BJ (cell line): ENCODE data around the gene ANAPC16. TPM values are rescaled to one million over a fixed set of nuclear protein-coding genes. Genes with fewer than 3 reads are reported as not detected.
"Not testable (repeated sequence)": the region's sequence is repeated elsewhere in the genome, so short reads cannot be mapped to it uniquely, and the experiment has no call there.

Source experiments
- CTCF ChIA-PET: fragments of 350-600 bp; formaldehyde crosslinking; extraction: SDS; loops from one replicate; lab custom pipeline; 2021; ENCODE audit warnings: antibody characterized with exemption, inconsistent platforms; lab: Yijun Ruan, JAX
- POLR2A ChIA-PET: fragments of 300-600 bp; sonication (Branson Sonifier 250); formaldehyde crosslinking; extraction: SDS; loops from one replicate; lab custom pipeline; 2021; ENCODE audit warnings: antibody characterized with exemption; lab: Charles Lee
- DNase-seq: peaks from one replicate; pipeline ENCODE4 v3.0.0-alpha.2; 2011; ENCODE audit warnings: low read depth
- H3K27me3 ChIP-seq: 2 replicates; pipeline ENCODE4 v1.6.0; 2011; ENCODE audit warnings: low read length; ENCODE audit not compliant: control insufficient read depth, insufficient read depth
- H3K36me3 ChIP-seq: 2 replicates; pipeline ENCODE4 v1.5.1; 2011; ENCODE audit warnings: low read length; ENCODE audit not compliant: control insufficient read depth, insufficient read depth
- H3K4me3 ChIP-seq: 2 replicates; pipeline ENCODE4 v1.5.1; 2011; ENCODE audit warnings: low read depth, mild to moderate bottlenecking, control low read depth, low read length
- CTCF ChIP-seq: IDR thresholded peaks from 2 replicates; pipeline ENCODE4 v1.5.1; 2011; ENCODE audit warnings: low read depth, mild to moderate bottlenecking, control low read depth, inconsistent platforms, low read length, moderate library complexity; ENCODE audit not compliant: insufficient read depth
- polyA plus RNA-seq: library from polyadenylated mRNA; depleted of rRNA; stranded (reverse); fragments of >200 nt; gene quantifications from 2 replicates; pipeline ENCODE4 v1.2.3, GENCODE V29; 2011; rRNA removed
- small RNA-seq: library from RNA; depleted of rRNA; stranded (forward); fragments of <200 nt; gene quantifications from one replicate; pipeline ENCODE3, GENCODE V24; 2012; ENCODE audit warnings: low replicate concordance, low read depth; ENCODE audit not compliant: insufficient read length

Gene ANAPC16
- polyA plus RNA-seq, 1 experiment: 49.8 TPM

DNA sequence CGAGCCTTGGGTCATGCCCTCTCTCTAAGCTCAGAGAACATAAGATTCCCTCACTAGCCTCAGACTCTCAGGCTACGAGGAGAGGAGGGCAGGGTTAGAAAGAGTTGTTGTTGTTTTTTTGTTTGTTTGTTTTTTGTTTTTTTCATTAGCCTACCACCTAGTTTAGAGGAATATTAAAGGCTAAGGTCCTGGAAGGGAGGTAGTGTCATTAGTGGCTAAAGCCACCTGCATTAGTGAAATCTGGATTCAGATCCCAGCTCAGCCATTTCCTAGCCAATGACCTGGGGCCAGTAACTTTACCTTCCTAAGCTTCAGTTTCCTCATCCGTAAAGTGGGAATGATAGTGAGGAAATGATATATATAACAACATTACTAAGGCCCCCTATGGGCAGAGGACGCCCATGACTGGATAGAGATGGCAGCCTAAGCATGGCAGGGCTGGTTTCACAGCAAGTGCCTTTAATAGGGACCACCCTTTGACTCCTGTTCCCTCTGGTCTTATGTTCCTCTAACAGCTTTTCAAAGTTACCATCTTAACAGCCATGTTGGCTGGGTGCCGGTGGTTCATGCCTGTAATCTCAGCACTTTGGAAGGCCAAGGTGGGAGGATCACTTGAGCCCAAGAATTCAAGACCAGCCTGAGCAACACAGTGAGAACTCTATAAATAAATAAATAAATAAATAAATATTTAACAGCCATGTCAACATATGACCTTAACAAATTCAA, 63.0 kb downstream of the ANAPC16 start:
- ChIA-PET CTCF (interaction anchor here (0.8 to 1.8 kb wide), 2 partner anchors 12 to 58 kb away, joined by 3 to 6 read pairs; no protein-coding TSS in a partner anchor), POLR2A (no interaction called here)
- Histone ChIP-seq H3K4me3 (no peak overlapping the region), H3K27me3 (no peaks in the 10 kb centered on the region), H3K36me3 (peaks cover 16% of the 10 kb centered on the region)
- TF ChIP-seq CTCF: no peak
- no peak for DNase-seq

DNA sequence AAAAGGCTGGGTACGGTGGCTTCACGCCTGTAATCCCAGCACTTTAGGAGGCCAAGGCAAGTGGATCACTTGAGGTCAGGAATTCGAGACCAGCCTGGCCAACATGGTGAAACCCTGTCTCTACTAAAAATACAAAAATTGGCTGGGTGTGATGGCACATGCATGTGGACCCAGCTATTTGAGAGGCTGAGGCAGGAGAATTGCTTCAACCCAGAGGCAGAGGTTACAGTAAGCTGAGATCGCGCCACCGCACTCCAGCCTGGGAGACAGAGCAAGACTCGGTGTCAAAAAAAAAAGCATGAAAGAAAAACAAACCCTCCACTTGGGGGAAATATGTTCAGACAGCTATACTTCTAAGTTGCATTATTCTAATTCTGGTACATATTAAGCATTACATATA, 63.8 kb downstream of the ANAPC16 start:
- POLR2A ChIA-PET, H3K4me3 ChIP-seq, DNase-seq, H3K27me3 ChIP-seq: not testable (repeated sequence)
- peaks cover 12% of the 10 kb centered on the region for H3K36me3 ChIP-seq
- CTCF ChIA-PET: interaction anchor here (1.1 to 1.8 kb wide), 3 partner anchors 11 to 58 kb away, joined by 4 to 7 read pairs (median 6); no protein-coding TSS in a partner anchor

DNA sequence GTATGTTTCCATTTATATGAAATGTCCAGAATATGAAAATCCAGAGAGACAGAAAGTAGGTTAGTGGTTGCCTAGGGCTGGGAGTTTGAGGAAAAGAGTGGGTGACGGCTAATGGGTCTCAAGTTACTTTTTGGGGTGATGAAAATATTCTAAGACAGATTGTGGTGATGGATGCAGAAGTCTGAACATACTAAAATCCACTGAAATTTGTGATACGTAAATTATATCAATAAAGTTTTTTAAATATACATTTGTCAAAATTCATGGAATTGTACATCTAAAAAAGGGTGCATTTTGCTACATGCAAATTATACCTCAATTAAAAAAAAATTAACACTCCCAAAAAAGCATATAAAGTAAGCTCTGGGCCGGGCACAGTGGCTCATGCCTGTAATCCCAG, 67.3 kb downstream of the ANAPC16 start:
- no peak for TF ChIP-seq CTCF
- POLR2A ChIA-PET: no interaction called here
- no peak for DNase-seq
- no peaks in the 10 kb centered on the region for H3K36me3 ChIP-seq
- CTCF ChIA-PET: interaction anchor here (1.0 kb wide), 1 partner anchor 8 kb away, joined by 6 read pairs; no protein-coding TSS in a partner anchor
- H3K4me3 ChIP-seq: no peak overlapping the region
- no peaks in the 10 kb centered on the region; the same call in 1 of the 2 replicates for H3K27me3 ChIP-seq

Small RNA genes lying within 50 kb of the gene (small RNA-seq; reads per million reads assigned to genes)
- gene RF00019 (not detected), gene RF00340 (not detected)

Other genes starting within 250 kb of the ANAPC16 start
- gene SPOCK2, start 127.5 kb upstream of the ANAPC16 start, polyA plus RNA-seq: 0.04 and 0.06 TPM in 2 replicates
- gene ASCC1, start 264 bp downstream of the ANAPC16 start, polyA plus RNA-seq: 18.5 and 36.3 TPM in 2 replicates
- 152 and 174 TPM in 2 replicates for gene DDIT4, start 57.9 kb downstream of the ANAPC16 start, polyA plus RNA-seq
- 26.4 and 38.8 TPM in 2 replicates for gene DNAJB12, start 138.9 kb downstream of the ANAPC16 start, polyA plus RNA-seq